ENCODE results near the gene LTC4S.
"Not testable (repeated sequence)": the region's sequence is repeated elsewhere in the genome, so short reads cannot be mapped to it uniquely, and the experiment has no call there.

DNA sequence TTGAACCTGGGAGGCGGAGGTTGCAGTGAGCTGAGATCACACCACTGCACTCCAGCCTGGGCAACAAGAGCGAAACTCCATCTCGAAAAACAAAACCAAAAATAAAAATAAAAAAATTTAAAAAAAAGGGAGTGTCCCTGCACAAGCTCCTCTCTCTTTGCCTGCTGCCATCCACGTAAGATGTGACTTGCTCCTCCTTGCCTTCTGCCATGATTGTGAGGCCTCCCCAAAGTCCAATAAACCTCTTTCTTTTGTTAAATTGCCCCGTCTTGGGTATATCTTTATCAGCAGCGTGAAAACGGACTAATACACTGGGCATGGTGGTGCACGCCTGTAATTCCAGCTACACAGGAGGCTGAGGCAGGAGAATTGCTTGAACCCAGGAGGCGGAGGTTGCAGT, 4.5 kb upstream of the LTC4S start:
- TF ChIP-seq, protein P1, sequence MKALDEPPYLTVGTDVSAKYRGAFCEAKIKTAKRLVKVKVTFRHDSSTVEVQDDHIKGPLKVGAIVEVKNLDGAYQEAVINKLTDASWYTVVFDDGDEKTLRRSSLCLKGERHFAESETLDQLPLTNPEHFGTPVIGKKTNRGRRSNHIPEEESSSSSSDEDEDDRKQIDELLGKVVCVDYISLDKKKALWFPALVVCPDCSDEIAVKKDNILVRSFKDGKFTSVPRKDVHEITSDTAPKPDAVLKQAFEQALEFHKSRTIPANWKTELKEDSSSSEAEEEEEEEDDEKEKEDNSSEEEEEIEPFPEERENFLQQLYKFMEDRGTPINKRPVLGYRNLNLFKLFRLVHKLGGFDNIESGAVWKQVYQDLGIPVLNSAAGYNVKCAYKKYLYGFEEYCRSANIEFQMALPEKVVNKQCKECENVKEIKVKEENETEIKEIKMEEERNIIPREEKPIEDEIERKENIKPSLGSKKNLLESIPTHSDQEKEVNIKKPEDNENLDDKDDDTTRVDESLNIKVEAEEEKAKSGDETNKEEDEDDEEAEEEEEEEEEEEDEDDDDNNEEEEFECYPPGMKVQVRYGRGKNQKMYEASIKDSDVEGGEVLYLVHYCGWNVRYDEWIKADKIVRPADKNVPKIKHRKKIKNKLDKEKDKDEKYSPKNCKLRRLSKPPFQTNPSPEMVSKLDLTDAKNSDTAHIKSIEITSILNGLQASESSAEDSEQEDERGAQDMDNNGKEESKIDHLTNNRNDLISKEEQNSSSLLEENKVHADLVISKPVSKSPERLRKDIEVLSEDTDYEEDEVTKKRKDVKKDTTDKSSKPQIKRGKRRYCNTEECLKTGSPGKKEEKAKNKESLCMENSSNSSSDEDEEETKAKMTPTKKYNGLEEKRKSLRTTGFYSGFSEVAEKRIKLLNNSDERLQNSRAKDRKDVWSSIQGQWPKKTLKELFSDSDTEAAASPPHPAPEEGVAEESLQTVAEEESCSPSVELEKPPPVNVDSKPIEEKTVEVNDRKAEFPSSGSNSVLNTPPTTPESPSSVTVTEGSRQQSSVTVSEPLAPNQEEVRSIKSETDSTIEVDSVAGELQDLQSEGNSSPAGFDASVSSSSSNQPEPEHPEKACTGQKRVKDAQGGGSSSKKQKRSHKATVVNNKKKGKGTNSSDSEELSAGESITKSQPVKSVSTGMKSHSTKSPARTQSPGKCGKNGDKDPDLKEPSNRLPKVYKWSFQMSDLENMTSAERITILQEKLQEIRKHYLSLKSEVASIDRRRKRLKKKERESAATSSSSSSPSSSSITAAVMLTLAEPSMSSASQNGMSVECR (CRISPR knock-in tag; IDR thresholded peaks at IDR 0.05; ENCODE audit: borderline replicate concordance), result not testable (repeated sequence)
- TF ChIP-seq ATF1 (CRISPR knock-in tag; IDR thresholded peaks at IDR 0.05); SP1 (CRISPR knock-in tag; conservative IDR thresholded peaks at IDR 0.05); ZNF317 (CRISPR knock-in tag; IDR thresholded peaks at IDR 0.05; ENCODE audit: borderline replicate concordance, low read depth): not testable (repeated sequence)
